ENCODE results near the gene ABCF2.
A peak's percentile ranks its signal among the peaks of the same experiment; 100 is the strongest.

ABCF2 gene

GRCh38 chr7:151226875-151227782, at the start of gene ABCF2:
ABCF2 (minus strand) TSS chr7:151227205; CDS start chr7:151226458, 747 bp downstream.
- peak; percentile 99 for DNase-seq

DNA sequence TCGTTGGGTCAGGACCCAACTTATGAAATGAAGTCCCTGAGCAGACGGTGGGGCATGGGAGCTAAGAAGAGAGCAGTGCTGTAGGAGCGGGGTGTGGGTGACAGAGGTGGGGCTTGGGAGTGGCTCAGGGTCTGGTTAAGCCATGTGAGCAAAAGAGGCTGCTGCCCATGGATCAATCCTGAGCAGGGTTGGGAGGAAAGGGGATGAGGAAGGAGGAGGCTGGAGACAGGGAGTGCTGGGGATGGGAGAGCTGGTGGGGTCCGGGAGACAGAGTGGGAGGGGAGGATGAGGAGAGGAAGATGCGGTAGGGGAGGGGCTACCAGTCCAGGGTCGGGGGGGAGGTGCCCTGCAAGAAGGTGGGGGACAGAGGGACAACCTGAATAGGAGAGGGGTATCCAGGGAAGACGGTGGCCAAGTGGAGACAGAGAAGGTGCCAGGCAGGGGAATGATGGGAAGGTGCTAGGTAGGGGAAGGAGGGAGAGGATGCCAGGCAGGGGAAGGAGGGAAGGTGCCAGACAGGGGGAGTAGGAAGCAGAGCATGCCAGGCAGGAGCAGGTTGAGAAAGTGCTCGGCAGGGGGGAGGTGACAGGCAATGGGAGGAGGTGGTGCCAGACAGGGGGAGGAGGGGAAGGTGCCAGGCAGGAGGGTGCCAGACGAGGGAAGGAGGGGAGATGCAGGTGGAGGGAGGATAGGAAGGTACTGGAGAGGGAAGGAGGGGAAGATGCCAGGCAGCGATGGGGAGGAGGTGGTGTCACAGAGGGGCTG, 49.0 kb upstream of the ABCF2 start:
- DNase-seq, result no peak

DNA sequence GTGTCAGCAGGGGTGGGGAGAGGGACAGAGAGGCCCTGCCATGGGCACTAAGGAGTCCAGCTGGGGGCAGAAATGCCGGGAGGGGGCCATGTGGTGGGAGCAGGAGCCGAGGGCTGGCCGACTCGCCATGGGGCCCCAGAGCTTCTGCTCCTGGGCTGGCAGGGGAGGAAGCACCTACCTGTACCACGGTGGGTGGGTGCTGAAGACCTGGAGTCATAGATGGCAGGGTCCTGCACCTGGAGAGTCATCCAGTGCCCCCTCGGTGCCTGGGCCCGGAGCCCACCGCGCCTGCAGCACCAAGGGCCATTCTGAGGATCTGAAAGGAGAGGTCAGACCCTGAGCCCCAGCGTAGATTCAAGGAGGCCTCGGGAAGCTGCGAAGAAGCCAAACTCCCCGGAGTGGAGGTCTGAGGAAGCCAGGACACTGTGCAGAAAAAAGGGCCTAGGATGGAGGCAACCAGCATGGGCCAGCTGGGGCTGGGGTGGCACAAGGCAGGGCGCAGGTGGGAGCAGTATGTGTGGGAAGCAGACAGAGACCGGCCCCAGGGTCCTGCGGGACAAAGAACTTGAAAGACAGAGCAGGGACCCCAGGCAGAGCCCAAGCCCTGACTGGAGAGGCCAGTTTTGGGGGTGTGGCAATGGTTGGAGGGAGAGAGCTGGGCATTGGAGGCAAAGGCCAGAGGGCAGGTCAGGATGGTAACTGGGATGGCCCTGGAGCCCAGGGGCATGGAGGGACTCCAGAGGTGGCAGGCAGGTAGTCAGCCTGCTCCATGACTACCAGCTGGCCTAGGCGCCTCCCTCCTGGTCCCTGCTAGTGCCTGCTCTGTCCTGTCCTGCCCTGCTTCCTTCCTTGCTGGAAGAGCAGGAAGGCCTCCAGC, 48.2 kb upstream of the ABCF2 start:
- DNase-seq, result no peak

DNA sequence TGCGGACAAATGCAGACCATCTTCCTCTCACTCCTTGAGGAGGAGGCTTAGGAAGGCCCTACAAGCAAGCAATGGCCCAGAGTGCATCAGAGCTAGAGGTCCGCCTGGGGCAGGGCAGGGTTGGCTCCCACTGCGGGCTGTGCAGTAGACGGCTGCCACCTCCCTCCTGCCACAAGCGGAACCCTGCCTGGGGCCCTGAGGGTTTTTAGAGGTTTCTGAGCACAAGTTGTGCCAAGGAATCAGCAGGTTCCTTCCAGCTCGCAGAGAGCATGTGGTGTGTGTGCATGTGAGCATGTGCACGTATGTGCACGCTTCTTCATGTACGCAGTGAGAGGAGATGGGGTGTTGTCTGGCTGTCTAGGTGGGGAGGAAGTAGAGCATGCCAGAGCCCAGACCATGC, 47.4 kb upstream of the ABCF2 start:
- DNase-seq, result no peak

DNA sequence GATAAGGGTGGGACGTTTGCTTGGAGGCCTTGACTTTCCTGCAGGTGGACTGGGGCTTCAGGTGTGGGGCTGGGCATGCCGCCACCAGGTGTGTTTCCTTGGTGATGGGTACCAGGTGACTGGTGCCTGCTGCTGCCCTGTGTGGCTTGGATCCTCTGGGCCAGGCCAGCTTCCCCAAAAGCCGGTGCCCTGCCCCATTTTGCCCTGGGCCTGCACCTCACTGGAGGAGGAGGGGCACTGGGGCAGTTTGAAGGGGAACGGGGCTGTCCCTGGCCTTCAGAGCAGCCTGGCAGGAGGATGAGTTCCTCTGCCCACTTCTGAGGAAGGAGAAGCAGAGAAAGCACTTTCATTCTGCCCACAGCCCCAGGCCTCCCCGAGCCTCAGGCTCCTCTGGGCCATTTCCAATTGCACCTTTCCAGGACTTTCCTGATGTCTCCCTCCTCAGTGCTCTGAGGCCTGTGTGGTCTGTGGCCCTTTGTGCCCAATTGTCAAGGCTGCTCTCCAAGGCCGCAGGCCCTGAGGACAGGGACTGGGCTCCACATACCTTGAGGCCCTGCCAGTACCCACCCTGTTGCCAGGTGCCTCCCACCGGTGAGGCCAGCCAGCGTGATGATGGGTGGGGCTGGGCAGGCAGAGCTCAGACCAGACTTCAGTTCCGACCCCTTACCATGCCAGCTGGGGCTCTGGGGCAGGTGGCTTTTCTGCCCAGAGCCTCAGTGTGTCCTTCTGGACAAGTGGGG, 46.8 kb upstream of the ABCF2 start:
- peak; percentile 67 to 82 (median 79) for DNase-seq

- DNase-seq, result no peak
Measured at GRCh38 chr7:151272877-151273276, 45.9 kb upstream of the ABCF2 start.

- DNase-seq, result no peak
Measured at GRCh38 chr7:151272405-151272804, 45.4 kb upstream of the ABCF2 start.

DNA sequence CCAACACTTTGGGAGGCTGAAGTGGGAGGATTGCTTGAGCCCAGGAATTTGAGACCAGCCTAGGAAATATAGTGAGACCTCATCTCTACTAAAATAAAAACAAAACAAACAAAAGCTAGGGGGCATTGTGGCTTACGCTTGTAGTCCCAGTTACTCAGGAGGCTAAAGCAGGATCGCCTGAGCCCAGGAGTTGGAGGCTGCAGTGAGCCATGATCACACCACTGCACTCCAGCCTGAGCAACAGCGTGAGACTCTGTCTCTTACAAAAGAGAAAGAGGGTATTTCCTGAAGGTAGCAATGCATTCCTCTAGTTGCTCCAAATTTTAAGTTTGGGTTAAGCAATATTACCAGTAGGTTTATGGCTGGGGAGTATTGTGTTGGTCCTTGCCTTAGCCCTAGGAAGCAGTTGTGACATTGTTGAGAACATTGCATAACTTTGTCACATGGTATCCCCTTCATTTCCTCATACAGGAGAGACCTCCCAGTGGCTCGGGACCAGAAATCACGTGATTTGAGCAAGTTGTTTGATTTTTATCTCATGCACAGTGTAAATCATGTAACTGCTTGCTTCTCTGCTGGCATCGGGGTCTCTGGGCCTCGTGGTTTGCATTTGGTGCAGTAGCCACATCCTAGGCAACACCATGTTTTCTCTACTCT, 44.8 kb upstream of the ABCF2 start:
- DNase-seq, result peak; percentile 82 to 90 (median 88)

DNA sequence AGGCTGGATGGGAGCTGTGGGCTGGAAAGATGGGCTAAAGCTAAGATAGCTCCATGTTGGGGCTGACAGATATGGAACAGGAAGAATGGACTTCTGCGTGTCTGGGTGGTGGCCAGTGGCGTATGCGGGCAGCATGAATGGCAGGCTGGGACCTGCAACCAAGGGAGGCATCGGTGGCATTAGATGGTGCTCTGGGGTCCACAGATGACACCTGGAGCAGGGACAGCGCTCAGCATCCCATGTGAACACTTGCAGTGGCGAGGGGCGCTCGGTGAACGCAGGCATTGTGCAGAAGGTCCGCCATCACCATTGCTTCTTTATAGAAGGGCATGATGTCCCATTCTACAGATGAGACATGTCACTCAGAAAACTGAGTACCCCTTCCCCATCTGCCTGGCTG, 42.5 kb upstream of the ABCF2 start:
- DNase-seq, result no peak

DNA sequence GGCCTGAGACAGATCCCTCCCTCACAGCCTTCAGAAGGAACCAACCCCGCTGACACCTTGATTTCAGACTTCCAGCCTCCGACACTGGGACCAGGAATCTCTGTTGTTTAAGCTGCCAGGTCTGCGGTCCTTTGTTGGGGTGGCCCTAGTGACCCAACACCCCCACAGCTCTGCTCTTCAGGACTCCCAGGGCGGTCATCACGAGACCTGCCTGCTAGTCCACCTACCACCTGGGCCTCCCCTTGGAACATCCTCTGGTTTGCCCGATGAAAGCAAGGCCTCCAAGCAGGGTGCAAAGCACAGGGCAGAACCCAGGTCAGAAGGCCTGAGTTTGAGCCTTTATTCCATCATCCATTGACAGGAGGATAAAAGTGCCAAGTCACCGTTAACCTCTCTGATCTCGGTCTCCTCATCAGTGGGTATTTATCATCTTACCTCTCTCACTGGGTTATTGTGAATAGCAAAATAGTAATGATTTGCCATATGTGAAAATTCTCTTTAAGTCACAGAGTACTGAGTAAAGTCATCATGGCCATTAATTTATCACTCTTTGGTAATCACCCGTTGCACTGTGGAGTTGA, 38.4 kb upstream of the ABCF2 start:
- DNase-seq, result no peak

- no peak for DNase-seq
Measured at GRCh38 chr7:151264615-151265014, 37.6 kb upstream of the ABCF2 start.

GRCh38 chr7:151261529-151261928, 34.5 kb upstream of the ABCF2 start:
- no peak for DNase-seq

DNA sequence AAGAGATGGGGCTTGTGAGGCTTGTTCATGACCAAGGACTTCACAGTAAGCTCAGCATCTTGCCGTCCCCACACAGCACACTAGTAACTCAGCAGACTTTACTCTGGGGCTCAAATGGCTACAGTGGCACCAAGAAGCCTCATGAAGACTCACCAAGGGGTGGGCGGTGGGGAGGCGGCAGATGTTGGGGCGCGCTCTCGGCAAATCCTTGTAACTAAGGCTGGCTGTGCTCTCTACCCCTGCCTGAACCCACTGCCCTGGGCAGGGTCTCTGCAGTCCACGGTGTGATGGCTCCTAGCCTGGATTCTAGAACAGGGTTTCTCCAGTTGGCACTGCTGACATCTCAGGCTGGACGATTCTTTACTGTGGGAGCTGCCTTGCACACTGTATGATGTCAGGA, 33.9 kb upstream of the ABCF2 start:
- no peak for DNase-seq

GRCh38 chr7:151260471-151260870, 33.5 kb upstream of the ABCF2 start:
- DNase-seq, result no peak

GRCh38 chr7:151257990-151258389, 31.0 kb upstream of the ABCF2 start:
- DNase-seq, result no peak

GRCh38 chr7:151256410-151257045, 29.5 kb upstream of the ABCF2 start:
- DNase-seq, result no peak

- DNase-seq, result no peak
Measured at GRCh38 chr7:151255390-151255789, 28.4 kb upstream of the ABCF2 start.

- DNase-seq, result no peak
Measured at GRCh38 chr7:151254851-151255250, 27.8 kb upstream of the ABCF2 start.

- no peak for DNase-seq
Measured at GRCh38 chr7:151254316-151254715, 27.3 kb upstream of the ABCF2 start.

GRCh38 chr7:151252961-151253711, 26.1 kb upstream of the ABCF2 start:
- DNase-seq, result no peak
